ENCODE data around the gene ADAR.

The ADAR gene

GRCh38 chr1:154557248-154557938, 50.6 kb downstream of the ADAR start:
- no peak for DNase-seq (ENCODE audit: low read depth)

GRCh38 chr1:154556422-154556821, 51.6 kb downstream of the ADAR start:
- no peak for DNase-seq (ENCODE audit: low read depth)

GRCh38 chr1:154553056-154554030, 54.6 kb downstream of the ADAR start:
- DNase-seq (ENCODE audit: low read depth) = no peak

- DNase-seq (ENCODE audit: low read depth) = no peak
Measured at GRCh38 chr1:154552036-154552435, 56.0 kb downstream of the ADAR start.

GRCh38 chr1:154551474-154551873, 56.5 kb downstream of the ADAR start:
- DNase-seq (ENCODE audit: low read depth) = no peak

GRCh38 chr1:154550657-154551056, 57.3 kb downstream of the ADAR start:
- no peak for DNase-seq (ENCODE audit: low read depth)

- no peak for DNase-seq (ENCODE audit: low read depth)
Measured at GRCh38 chr1:154550070-154550469, 57.9 kb downstream of the ADAR start.

- DNase-seq (ENCODE audit: low read depth) = no peak
Measured at GRCh38 chr1:154549202-154549770, 58.7 kb downstream of the ADAR start.

GRCh38 chr1:154548028-154548427, 60.0 kb downstream of the ADAR start:
- DNase-seq (ENCODE audit: low read depth) = no peak

GRCh38 chr1:154547105-154547732, 60.8 kb downstream of the ADAR start:
- DNase-seq (ENCODE audit: low read depth) = no peak

- no peak for DNase-seq (ENCODE audit: low read depth)
Measured at GRCh38 chr1:154546264-154547063, 61.5 kb downstream of the ADAR start.

- no peak for DNase-seq (ENCODE audit: low read depth)
Measured at GRCh38 chr1:154541231-154541630, 66.8 kb downstream of the ADAR start.

GRCh38 chr1:154539486-154540483, 68.2 kb downstream of the ADAR start:
- no peak for DNase-seq (ENCODE audit: low read depth)

GRCh38 chr1:154536570-154536969, 71.4 kb downstream of the ADAR start:
- no peak for DNase-seq (ENCODE audit: low read depth)

GRCh38 chr1:154533952-154534844, 73.8 kb downstream of the ADAR start:
- DNase-seq (ENCODE audit: low read depth) = no peak

Data from HS-27A (cell line).